ENCODE data around the gene TMEM204.

GRCh38 chr16:1533443-1533951 lies at the start of gene TMEM204:
- peak; percentile 16 to 79 (median 73) for TF ChIP-seq POLR2A (IDR thresholded peaks at IDR 0.05)
- TF ChIP-seq CTCF (IDR thresholded peaks at IDR 0.05) = no peak
- peak in 2 of 4 donors; percentile 60 to 81 for TF ChIP-seq EP300 (IDR thresholded peaks at IDR 0.05)
- peak; percentile 91 to 95 for TF ChIP-seq POLR2AphosphoS5 (IDR thresholded peaks at IDR 0.05)
